CD4-positive, alpha-beta T cell (primary cell): ENCODE measurements around the gene CLOCK. TPM values are rescaled to one million over a fixed set of nuclear protein-coding genes. Genes with fewer than 3 reads are reported as not detected.

Experiments
- ATAC-seq: fragments of 200-7000 bp; cut with Tn5 transposase; one replicate; pipeline ENCODE4 v1.10.0; 2022; ENCODE audit warnings: mild to moderate bottlenecking; ENCODE audit not compliant: poor library complexity
- CTCF ChIA-PET: fragments of 350-600 bp; sonication (Branson Sonifier 250); formaldehyde crosslinking; loops from one replicate; lab custom pipeline; 2021; ENCODE audit warnings: antibody characterized with exemption, inconsistent platforms; lab: Charles Lee
- POLR2A ChIA-PET: fragments of 350-600 bp; sonication (Branson Sonifier 250); formaldehyde crosslinking; loops from one replicate; lab custom pipeline; 2021; ENCODE audit warnings: antibody characterized with exemption, inconsistent platforms; lab: Charles Lee
- DNase-seq, 14 experiments: peaks; one replicate each; pipeline ENCODE4 v3.0.0-alpha.2; 2013 to 2020; ENCODE audit warnings: mixed read lengths in 2 of 14
- H3K27ac ChIP-seq, 2 donors: one replicate each; pipeline versions ENCODE4 v1.5.1 to v1.7.0; 2013; ENCODE audit warnings: low read length in 2 of 2, low read depth in 1 of 2, mild to moderate bottlenecking in 1 of 2
- H3K27me3 ChIP-seq, 2 experiments: 1 replicate in 1 of 2; 2 replicates in 1 of 2; pipeline versions ENCODE4 v1.6.1 to v1.7.0; 2013; ENCODE audit warnings: low read length in 2 of 2, control low read depth in 1 of 2, mild to moderate bottlenecking in 1 of 2, moderate library complexity in 1 of 2; ENCODE audit not compliant: insufficient read depth in 2 of 2, control insufficient read depth in 1 of 2
- H3K36me3 ChIP-seq: one replicate; pipeline ENCODE4 v1.6.1; 2013; ENCODE audit warnings: low read length, control low read depth; ENCODE audit not compliant: insufficient read depth
- H3K4me1 ChIP-seq: one replicate; pipeline ENCODE4 v1.6.1; 2013; ENCODE audit warnings: low read length, control low read depth; ENCODE audit not compliant: insufficient read depth
- H3K4me3 ChIP-seq: one replicate; pipeline ENCODE4 v1.5.1; 2013; ENCODE audit warnings: mild to moderate bottlenecking, low read length, moderate library complexity
- H3K9me3 ChIP-seq, 2 experiments: 1 replicate in 1 of 2; 2 replicates in 1 of 2; pipeline versions ENCODE4 v1.6.1 to v1.7.0; 2013; ENCODE audit warnings: low read length in 2 of 2, mild to moderate bottlenecking in 2 of 2, control low read depth in 1 of 2, moderate library complexity in 1 of 2; ENCODE audit not compliant: control insufficient read depth in 1 of 2, insufficient read depth in 1 of 2
- H3K27ac Mint-ChIP-seq: one replicate; pipeline ENCODE4 v1.8.0; 2020; ENCODE audit warnings: mixed read lengths
- H3K27me3 Mint-ChIP-seq: one replicate; pipeline ENCODE4 v1.8.0; 2021; ENCODE audit warnings: mixed read lengths
- H3K36me3 Mint-ChIP-seq: one replicate; pipeline ENCODE4 v1.8.0; 2021; ENCODE audit warnings: low read depth, mixed read lengths
- H3K4me1 Mint-ChIP-seq: one replicate; pipeline ENCODE4 v1.8.0; 2021; ENCODE audit warnings: low read depth, mixed read lengths
- H3K4me3 Mint-ChIP-seq: one replicate; pipeline ENCODE4 v1.8.0; 2020; ENCODE audit warnings: mild to moderate bottlenecking, mixed read lengths
- H3K9me3 Mint-ChIP-seq: one replicate; pipeline ENCODE4 v1.8.0; 2020; ENCODE audit warnings: mixed read lengths
- CTCF ChIP-seq: fragments of 200-600 bp; IDR thresholded peaks from one replicate; pipeline ENCODE4 v1.8.0; 2022; ENCODE audit warnings: antibody characterized with exemption, mild to moderate bottlenecking
- intact Hi-C, 2 experiments: fragments of 100-400 bp; cut with DNase I in 1 of 2; cut with micrococcal nuclease in 1 of 2; formaldehyde crosslinking; loops; one replicate each; pipeline versions ENCODE4 v1.15.1 to v1.9.0; 2023 to 2025; cut with DNase I, micrococcal nuclease
- total RNA-seq, 174 experiments: library from RNA in 2 of 174; stranded (reverse) in 2 of 174; gene quantifications; one replicate each; pipeline ENCODE4 v1.2.3 and lab custom pipeline; 2021 to 2026

The CLOCK gene
- total RNA-seq, 2 experiments from 2014 or later, result 4.9 to 5.6 TPM

GRCh38 chr4:55438314-55438713, 108.4 kb downstream of the CLOCK start:
- Mint-ChIP-seq H3K27me3 (no peaks in the 10 kb centered on the region), H3K4me1 (peaks cover 20% of the 10 kb centered on the region), H3K9me3 (no peaks in the 10 kb centered on the region), H3K4me3 (no peak overlapping the region), H3K36me3 (peaks cover 85% of the 10 kb centered on the region), H3K27ac (no peak overlapping the region)
- DNase-seq (no peak), ATAC-seq (no peak)
- no peaks in the 10 kb centered on the region for H3K9me3 ChIP-seq
- ChIA-PET POLR2A (interaction anchor here (1.0 to 1.5 kb wide), 2 partner anchors 43 to 107 kb away, joined by 3 read pairs; partner anchors contain the start of gene TMEM165), CTCF (interaction anchor here (1.7 kb wide), 1 partner anchor 8 kb away, joined by 5 read pairs; no protein-coding TSS in a partner anchor)
- TF ChIP-seq CTCF, result no peak
- no peaks in the 10 kb centered on the region for H3K27me3 ChIP-seq
- H3K27ac ChIP-seq, result no peak overlapping the region
- peaks cover 43% of the 10 kb centered on the region for H3K36me3 ChIP-seq
- intact Hi-C loops, result no loop called here
- no peak overlapping the region for H3K4me3 ChIP-seq
- H3K4me1 ChIP-seq, result peaks cover 9% of the 10 kb centered on the region

GRCh38 chr4:55437823-55438222, 108.9 kb downstream of the CLOCK start:
- Histone ChIP-seq H3K9me3 (no peaks in the 10 kb centered on the region), H3K27me3 (no peaks in the 10 kb centered on the region), H3K36me3 (peaks cover 44% of the 10 kb centered on the region), H3K4me1 (peaks cover 9% of the 10 kb centered on the region), H3K4me3 (no peak overlapping the region), H3K27ac (no peak overlapping the region)
- ChIA-PET CTCF (interaction anchor here (0.9 to 1.7 kb wide), 2 partner anchors 8 to 29 kb away, joined by 3 to 5 read pairs; no protein-coding TSS in a partner anchor), POLR2A (interaction anchor here (1.0 to 1.5 kb wide), 2 partner anchors 42 to 108 kb away, joined by 3 read pairs; partner anchors contain the start of gene TMEM165)
- peaks cover 88% of the 10 kb centered on the region for H3K36me3 Mint-ChIP-seq
- H3K27ac Mint-ChIP-seq, result no peak overlapping the region
- no peak for ATAC-seq
- no peak for DNase-seq
- no peak overlapping the region for H3K4me3 Mint-ChIP-seq
- peaks cover 20% of the 10 kb centered on the region for H3K4me1 Mint-ChIP-seq
- no peaks in the 10 kb centered on the region for H3K9me3 Mint-ChIP-seq
- no peaks in the 10 kb centered on the region for H3K27me3 Mint-ChIP-seq
- no peak for TF ChIP-seq CTCF
- intact Hi-C loops, result no loop called here

GRCh38 chr4:55437356-55437796, 109.3 kb downstream of the CLOCK start:
- ATAC-seq (no peak), DNase-seq (no peak)
- Mint-ChIP-seq H3K9me3 (no peaks in the 10 kb centered on the region), H3K36me3 (peaks cover 86% of the 10 kb centered on the region), H3K4me3 (no peak overlapping the region), H3K27ac (no peak overlapping the region), H3K4me1 (peaks cover 20% of the 10 kb centered on the region), H3K27me3 (no peaks in the 10 kb centered on the region)
- Histone ChIP-seq H3K9me3 (no peaks in the 10 kb centered on the region), H3K4me3 (no peak overlapping the region), H3K4me1 (peaks cover 9% of the 10 kb centered on the region), H3K36me3 (peaks cover 43% of the 10 kb centered on the region), H3K27me3 (no peaks in the 10 kb centered on the region), H3K27ac (no peak overlapping the region)
- ChIA-PET CTCF (interaction anchor here (0.7 to 1.7 kb wide), 4 partner anchors 9 to 512 kb away, joined by 3 to 5 read pairs (median 4); partner anchors contain the start of gene CEP135), POLR2A (interaction anchor here (0.6 to 1.5 kb wide), 2 partner anchors 108 to 396 kb away, joined by 3 read pairs; no protein-coding TSS in a partner anchor)
- intact Hi-C loops, result no loop called here
- no peak for TF ChIP-seq CTCF
